ENCODE results near the gene GAGE10. TPM values are rescaled to one million over a fixed set of nuclear protein-coding genes. Genes with fewer than 3 reads are reported as not detected.

The GAGE10 gene
- total RNA-seq, 1 donor from 2014 or later: not detected

DNA sequence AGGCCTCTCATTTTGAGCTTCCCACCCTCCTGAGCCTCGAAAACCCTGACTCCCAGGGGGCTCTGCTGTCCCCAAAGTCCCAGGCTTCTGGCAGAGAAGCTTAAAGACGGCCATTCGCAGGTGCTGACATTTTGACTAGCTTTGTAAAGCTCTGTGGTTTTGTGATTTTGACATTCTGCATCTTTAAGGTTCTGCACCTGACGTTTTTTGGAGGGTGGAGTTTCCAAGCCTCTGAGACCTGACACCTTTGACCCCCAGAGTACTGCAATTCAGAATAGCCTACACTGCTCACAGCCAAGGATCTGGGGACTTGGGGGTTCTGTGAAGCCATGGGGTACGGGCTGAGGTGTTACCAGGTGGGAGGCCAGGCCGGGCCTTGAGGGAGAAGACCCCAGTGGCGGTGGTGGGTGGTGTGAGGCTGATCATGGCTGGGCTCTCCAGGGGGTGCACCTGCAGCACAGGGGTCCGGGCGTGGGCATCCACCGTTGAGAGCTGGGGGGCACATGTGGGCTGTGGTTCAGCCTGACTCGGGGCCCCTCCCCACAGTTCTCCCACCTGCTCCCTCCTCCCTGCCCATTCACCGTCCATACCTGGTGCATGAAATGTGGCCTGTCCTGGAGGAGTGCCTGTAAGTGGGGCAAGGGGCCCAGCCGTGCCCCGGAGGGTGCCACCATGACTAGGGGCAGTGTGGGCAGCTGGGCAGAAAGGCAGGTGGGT lies 46.2 kb upstream of the GAGE10 start:
- Histone ChIP-seq H3K9me3 (ENCODE audit: low read depth) (no peaks in the 10 kb centered on the region), H3K4me2 (no peak overlapping the region), H3F3A (ENCODE audit: low read depth) (no peaks in the 10 kb centered on the region), H3K27me3 (no peaks in the 10 kb centered on the region), H2AFZ (replicated peaks) (no peak overlapping the region), H3K27ac (no peak overlapping the region), H3K36me3 (no peaks in the 10 kb centered on the region), H3K79me2 (ENCODE audit: low read depth) (no peaks in the 10 kb centered on the region), H3K4me1 (no peaks in the 10 kb centered on the region), H3K9ac (no peak overlapping the region), H4K20me1 (ENCODE audit: low read depth) (no peaks in the 10 kb centered on the region), H3K4me3 (no peak overlapping the region)
- Mint-ChIP-seq H3K27ac (no peak overlapping the region), H3K36me3 (no peaks in the 10 kb centered on the region), H3K4me3 (no peak overlapping the region), H3K4me1 (no peaks in the 10 kb centered on the region), H3K27me3 (ENCODE audit: insufficient read depth, low read depth) (peaks cover 15% of the 10 kb centered on the region), H3K9me3 (peaks cover 19% of the 10 kb centered on the region)
- no peak for DNase-seq (ENCODE audit: low spot score)
- TF ChIP-seq EZH2 (IDR thresholded peaks at IDR 0.05): no peak
- TF ChIP-seq, protein P1, sequence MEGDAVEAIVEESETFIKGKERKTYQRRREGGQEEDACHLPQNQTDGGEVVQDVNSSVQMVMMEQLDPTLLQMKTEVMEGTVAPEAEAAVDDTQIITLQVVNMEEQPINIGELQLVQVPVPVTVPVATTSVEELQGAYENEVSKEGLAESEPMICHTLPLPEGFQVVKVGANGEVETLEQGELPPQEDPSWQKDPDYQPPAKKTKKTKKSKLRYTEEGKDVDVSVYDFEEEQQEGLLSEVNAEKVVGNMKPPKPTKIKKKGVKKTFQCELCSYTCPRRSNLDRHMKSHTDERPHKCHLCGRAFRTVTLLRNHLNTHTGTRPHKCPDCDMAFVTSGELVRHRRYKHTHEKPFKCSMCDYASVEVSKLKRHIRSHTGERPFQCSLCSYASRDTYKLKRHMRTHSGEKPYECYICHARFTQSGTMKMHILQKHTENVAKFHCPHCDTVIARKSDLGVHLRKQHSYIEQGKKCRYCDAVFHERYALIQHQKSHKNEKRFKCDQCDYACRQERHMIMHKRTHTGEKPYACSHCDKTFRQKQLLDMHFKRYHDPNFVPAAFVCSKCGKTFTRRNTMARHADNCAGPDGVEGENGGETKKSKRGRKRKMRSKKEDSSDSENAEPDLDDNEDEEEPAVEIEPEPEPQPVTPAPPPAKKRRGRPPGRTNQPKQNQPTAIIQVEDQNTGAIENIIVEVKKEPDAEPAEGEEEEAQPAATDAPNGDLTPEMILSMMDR (IDR thresholded peaks at IDR 0.05): no peak
- no peak for TF ChIP-seq EZH2phosphoT487 (IDR thresholded peaks at IDR 0.05)

DNA sequence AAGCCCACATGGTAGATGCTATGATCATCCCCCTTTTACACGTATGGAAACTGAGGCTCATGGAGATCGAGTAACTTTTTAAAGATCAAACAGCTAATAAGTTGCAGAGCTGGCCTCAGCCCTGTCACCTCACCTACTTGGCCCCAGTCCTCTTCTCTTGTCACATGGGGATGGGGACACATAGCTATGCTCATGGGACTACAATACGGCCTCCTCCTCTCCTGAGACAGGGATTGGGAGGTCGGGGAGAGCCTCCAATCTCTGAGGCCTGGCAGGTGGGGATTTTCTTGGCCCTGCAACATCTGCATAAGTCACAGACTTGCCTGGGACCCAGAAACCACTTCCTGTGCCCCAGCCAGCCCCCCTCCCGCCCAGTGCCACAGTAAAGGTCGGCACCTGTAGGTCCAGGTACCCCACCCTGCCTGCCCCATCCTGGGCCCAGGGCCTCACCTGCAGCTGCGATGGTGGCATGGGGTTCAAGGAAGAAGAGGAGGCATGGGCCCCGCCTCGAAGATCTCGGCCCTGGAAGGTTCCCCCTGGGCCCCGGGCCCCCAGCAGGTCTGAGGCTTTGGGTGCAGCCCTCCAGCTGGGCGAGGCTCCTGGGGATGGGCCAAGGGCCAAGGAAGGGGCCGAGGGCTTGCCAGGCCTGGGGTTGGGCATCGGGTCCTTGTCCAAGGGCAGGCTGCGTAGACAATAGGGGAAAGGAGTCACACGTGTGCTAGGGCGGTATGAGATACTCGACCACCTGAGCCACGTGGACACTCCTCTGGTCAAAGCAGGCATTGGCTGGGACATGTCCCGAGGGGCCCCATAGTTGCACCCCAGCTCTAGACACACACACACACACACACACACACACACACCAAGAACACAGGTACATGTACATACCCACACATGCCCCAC lies 45.3 kb upstream of the GAGE10 start:
- H3K27me3 Mint-ChIP-seq (ENCODE audit: insufficient read depth, low read depth): peaks cover 11% of the 10 kb centered on the region
- no peaks in the 10 kb centered on the region for H3F3A ChIP-seq (ENCODE audit: low read depth)
- H3K4me1 ChIP-seq: no peaks in the 10 kb centered on the region
- no peak overlapping the region for H3K4me2 ChIP-seq
- H3K9me3 ChIP-seq (ENCODE audit: low read depth): no peaks in the 10 kb centered on the region
- no peaks in the 10 kb centered on the region for H3K36me3 Mint-ChIP-seq
- no peaks in the 10 kb centered on the region for H3K36me3 ChIP-seq
- no peak for DNase-seq (ENCODE audit: low spot score)
- H3K79me2 ChIP-seq (ENCODE audit: low read depth): no peaks in the 10 kb centered on the region
- no peak overlapping the region for H3K27ac Mint-ChIP-seq
- H3K4me3 Mint-ChIP-seq: no peak overlapping the region
- H3K9me3 Mint-ChIP-seq: peaks cover 16% of the 10 kb centered on the region
- no peaks in the 10 kb centered on the region for H4K20me1 ChIP-seq (ENCODE audit: low read depth)
- no peaks in the 10 kb centered on the region for H3K27me3 ChIP-seq
- H3K4me3 ChIP-seq: no peak overlapping the region
- no peak overlapping the region for H3K27ac ChIP-seq
- H3K9ac ChIP-seq: no peak overlapping the region
- no peak overlapping the region for H2AFZ ChIP-seq (replicated peaks)
- TF ChIP-seq EZH2 (IDR thresholded peaks at IDR 0.05): no peak
- no peak for TF ChIP-seq EZH2phosphoT487 (IDR thresholded peaks at IDR 0.05)
- TF ChIP-seq, protein P1 (IDR thresholded peaks at IDR 0.05): no peak
- H3K4me1 Mint-ChIP-seq: no peaks in the 10 kb centered on the region

DNA sequence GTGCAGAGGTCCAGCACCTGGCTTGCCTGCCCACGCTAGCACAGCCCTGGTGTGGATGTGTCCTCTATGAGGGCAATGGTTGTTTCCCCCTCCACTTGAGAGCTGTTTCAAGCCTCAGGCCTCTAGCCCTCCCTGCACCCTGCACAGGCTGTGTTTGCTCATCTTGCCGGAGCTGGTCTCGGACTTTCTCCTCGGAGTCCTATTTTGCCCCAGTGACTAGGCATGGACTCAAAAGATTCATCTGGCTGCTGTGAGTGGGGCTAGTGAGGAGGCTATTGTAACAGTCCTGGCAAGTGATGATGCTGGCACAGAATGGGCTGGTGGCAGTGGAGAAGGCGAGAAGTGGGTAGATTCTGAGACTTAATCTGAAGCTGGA lies 44.7 kb upstream of the GAGE10 start:
- Mint-ChIP-seq H3K9me3 (peaks cover 16% of the 10 kb centered on the region), H3K4me3 (no peak overlapping the region), H3K36me3 (no peaks in the 10 kb centered on the region), H3K27ac (no peak overlapping the region), H3K27me3 (ENCODE audit: insufficient read depth, low read depth) (peaks cover 8% of the 10 kb centered on the region), H3K4me1 (no peaks in the 10 kb centered on the region)
- TF ChIP-seq, protein P1 (IDR thresholded peaks at IDR 0.05): no peak
- TF ChIP-seq EZH2 (IDR thresholded peaks at IDR 0.05): no peak
- no peak for TF ChIP-seq EZH2phosphoT487 (IDR thresholded peaks at IDR 0.05)
- H3K27me3 ChIP-seq: no peaks in the 10 kb centered on the region
- no peak overlapping the region for H3K4me2 ChIP-seq
- H3F3A ChIP-seq (ENCODE audit: low read depth): no peaks in the 10 kb centered on the region
- H3K27ac ChIP-seq: no peak overlapping the region
- H3K4me1 ChIP-seq: no peaks in the 10 kb centered on the region
- no peak overlapping the region for H2AFZ ChIP-seq (replicated peaks)
- DNase-seq (ENCODE audit: low spot score): no peak
- no peaks in the 10 kb centered on the region for H3K9me3 ChIP-seq (ENCODE audit: low read depth)
- H4K20me1 ChIP-seq (ENCODE audit: low read depth): no peaks in the 10 kb centered on the region
- H3K79me2 ChIP-seq (ENCODE audit: low read depth): no peaks in the 10 kb centered on the region
- no peak overlapping the region for H3K4me3 ChIP-seq
- no peaks in the 10 kb centered on the region for H3K36me3 ChIP-seq
- H3K9ac ChIP-seq: no peak overlapping the region
